OCI-M2 (cell line): Measurements from ENCODE around the gene NRXN3.
"Not testable (repeated sequence)": the region's sequence is repeated elsewhere in the genome, so short reads cannot be mapped to it uniquely, and the experiment has no call there.

Experiments
- DNase-seq: peaks from one replicate; lab custom pipeline; 2025; ENCODE audit not compliant: unreplicated experiment; lab: John Stamatoyannopoulos, UW

The NRXN3 gene

GRCh38 chr14:78983126-78983525 is 813.0 kb downstream of the NRXN3 start:
- no peak for DNase-seq

GRCh38 chr14:78985668-78986381 is 815.7 kb downstream of the NRXN3 start:
- DNase-seq = no peak

GRCh38 chr14:78986989-78987388 is 816.8 kb downstream of the NRXN3 start:
- no peak for DNase-seq

GRCh38 chr14:78989221-78989620 is 819.0 kb downstream of the NRXN3 start:
- no peak for DNase-seq

GRCh38 chr14:78992867-78993266 is 822.7 kb downstream of the NRXN3 start:
- no peak for DNase-seq

GRCh38 chr14:78997811-78998210 is 827.6 kb downstream of the NRXN3 start:
- no peak for DNase-seq

GRCh38 chr14:79009286-79009685 is 839.1 kb downstream of the NRXN3 start:
- no peak for DNase-seq

GRCh38 chr14:79011091-79011919 is 841.1 kb downstream of the NRXN3 start:
- no peak for DNase-seq

GRCh38 chr14:79011920-79012204 is 841.7 kb downstream of the NRXN3 start:
- DNase-seq = no peak

- no peak for DNase-seq
These were observed 846.8 kb downstream of the NRXN3 start for GRCh38 chr14:79016828-79017505.

GRCh38 chr14:79017561-79017960 is 847.4 kb downstream of the NRXN3 start:
- DNase-seq = no peak

GRCh38 chr14:79018836-79019235 is 848.7 kb downstream of the NRXN3 start:
- no peak for DNase-seq

- not testable (repeated sequence) for DNase-seq
These were observed 849.7 kb downstream of the NRXN3 start for GRCh38 chr14:79019898-79020297.

- DNase-seq = no peak
These were observed 851.6 kb downstream of the NRXN3 start for GRCh38 chr14:79021766-79022165.

GRCh38 chr14:79027138-79027537 is 857.0 kb downstream of the NRXN3 start:
- no peak for DNase-seq

GRCh38 chr14:79028281-79028680 is 858.1 kb downstream of the NRXN3 start:
- DNase-seq = no peak

GRCh38 chr14:79036441-79036840 is 866.3 kb downstream of the NRXN3 start:
- DNase-seq = no peak

GRCh38 chr14:79037106-79037505 is 866.9 kb downstream of the NRXN3 start:
- no peak for DNase-seq

- no peak for DNase-seq
These were observed 867.4 kb downstream of the NRXN3 start for GRCh38 chr14:79037593-79037992.

GRCh38 chr14:79040790-79041189 is 870.6 kb downstream of the NRXN3 start:
- no peak for DNase-seq

- no peak for DNase-seq
These were observed 873.2 kb downstream of the NRXN3 start for GRCh38 chr14:79043194-79043889.
